Type B pancreatic cell (in vitro differentiated cells): Measurements from ENCODE around the gene CYB5A. TPM values are rescaled to one million over a fixed set of nuclear protein-coding genes. Genes with fewer than 3 reads are reported as not detected.

Source experiments
- DNase-seq: peaks from one replicate; pipeline ENCODE4 v3.0.0; 2021; ENCODE audit warnings: mixed read lengths; ENCODE audit not compliant: unreplicated experiment; ENCODE audit errors: extremely low spot score
- H3K27ac Mint-ChIP-seq: 2 replicates; pipeline ENCODE4 v1.8.0; 2021; ENCODE audit warnings: mild to moderate bottlenecking, mixed read lengths
- H3K27me3 Mint-ChIP-seq: 2 replicates; pipeline ENCODE4 v1.8.0; 2021; ENCODE audit warnings: mixed read lengths
- H3K36me3 Mint-ChIP-seq: 2 replicates; pipeline ENCODE4 v1.8.0; 2021; ENCODE audit warnings: mixed read lengths
- H3K4me1 Mint-ChIP-seq: one replicate; pipeline ENCODE4 v1.8.0; 2021; ENCODE audit warnings: mixed read lengths; ENCODE audit not compliant: unreplicated experiment
- H3K4me3 Mint-ChIP-seq: 2 replicates; pipeline ENCODE4 v1.8.0; 2021; ENCODE audit warnings: mild to moderate bottlenecking, mixed read lengths
- H3K9me3 Mint-ChIP-seq: 2 replicates; pipeline ENCODE4 v1.8.0; 2021; ENCODE audit warnings: mixed read lengths
- total RNA-seq: library from RNA; stranded (reverse); gene quantifications from 2 replicates; pipeline ENCODE4 v1.2.1, GENCODE V29; 2021; ENCODE audit warnings: low replicate concordance
- TF ChIP-seq, protein P1 (sequence below): fragments of 200-600 bp; sonication (generic); conservative IDR thresholded peaks from 2 replicates; pipeline ENCODE4 v1.5.0; 2021; ENCODE audit warnings: antibody characterized with exemption, mild to moderate bottlenecking

CYB5A gene
- total RNA-seq, 1 donor from 2014 or later = 74.9 TPM

DNA sequence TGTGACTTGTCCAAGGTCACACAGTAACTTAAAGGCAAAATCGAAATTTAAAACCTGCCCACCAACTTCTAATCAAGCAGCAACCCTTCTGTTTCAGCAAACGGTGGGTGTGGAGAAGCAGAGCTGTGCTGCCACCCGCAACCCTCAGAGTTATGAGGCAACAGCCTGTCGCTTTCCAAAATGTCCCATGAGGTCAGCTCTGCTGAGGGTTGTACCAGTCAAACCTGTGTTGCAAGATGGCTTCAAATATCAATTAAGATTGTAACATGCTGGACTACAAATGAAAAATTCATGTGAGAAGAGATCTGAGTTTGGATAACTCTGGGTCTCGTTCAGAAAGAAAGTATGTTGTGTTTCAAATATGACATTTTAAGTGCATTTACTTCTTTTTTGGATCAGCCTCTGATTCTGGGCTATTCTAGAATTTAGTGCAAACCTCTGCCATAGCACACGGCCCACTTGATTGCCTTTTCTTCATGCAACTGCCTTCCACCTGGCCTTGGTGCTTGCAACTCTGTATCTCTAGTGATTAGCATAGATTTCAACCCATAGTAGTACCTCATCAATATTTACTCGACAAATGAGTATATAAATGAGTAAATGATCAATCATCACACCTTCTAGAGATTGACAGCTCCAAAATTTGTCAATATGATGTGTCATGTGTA is 74.2 kb downstream of the CYB5A start:
- H3K4me3 Mint-ChIP-seq = no peak overlapping the region
- no peak for DNase-seq
- no peaks in the 10 kb centered on the region for H3K36me3 Mint-ChIP-seq
- H3K27ac Mint-ChIP-seq = peak overlapping the region; percentile 84
- TF ChIP-seq, protein P1, sequence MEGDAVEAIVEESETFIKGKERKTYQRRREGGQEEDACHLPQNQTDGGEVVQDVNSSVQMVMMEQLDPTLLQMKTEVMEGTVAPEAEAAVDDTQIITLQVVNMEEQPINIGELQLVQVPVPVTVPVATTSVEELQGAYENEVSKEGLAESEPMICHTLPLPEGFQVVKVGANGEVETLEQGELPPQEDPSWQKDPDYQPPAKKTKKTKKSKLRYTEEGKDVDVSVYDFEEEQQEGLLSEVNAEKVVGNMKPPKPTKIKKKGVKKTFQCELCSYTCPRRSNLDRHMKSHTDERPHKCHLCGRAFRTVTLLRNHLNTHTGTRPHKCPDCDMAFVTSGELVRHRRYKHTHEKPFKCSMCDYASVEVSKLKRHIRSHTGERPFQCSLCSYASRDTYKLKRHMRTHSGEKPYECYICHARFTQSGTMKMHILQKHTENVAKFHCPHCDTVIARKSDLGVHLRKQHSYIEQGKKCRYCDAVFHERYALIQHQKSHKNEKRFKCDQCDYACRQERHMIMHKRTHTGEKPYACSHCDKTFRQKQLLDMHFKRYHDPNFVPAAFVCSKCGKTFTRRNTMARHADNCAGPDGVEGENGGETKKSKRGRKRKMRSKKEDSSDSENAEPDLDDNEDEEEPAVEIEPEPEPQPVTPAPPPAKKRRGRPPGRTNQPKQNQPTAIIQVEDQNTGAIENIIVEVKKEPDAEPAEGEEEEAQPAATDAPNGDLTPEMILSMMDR = no peak
- H3K9me3 Mint-ChIP-seq = peaks cover 8% of the 10 kb centered on the region
- no peaks in the 10 kb centered on the region for H3K4me1 Mint-ChIP-seq
- peaks cover 3% of the 10 kb centered on the region for H3K27me3 Mint-ChIP-seq

DNA sequence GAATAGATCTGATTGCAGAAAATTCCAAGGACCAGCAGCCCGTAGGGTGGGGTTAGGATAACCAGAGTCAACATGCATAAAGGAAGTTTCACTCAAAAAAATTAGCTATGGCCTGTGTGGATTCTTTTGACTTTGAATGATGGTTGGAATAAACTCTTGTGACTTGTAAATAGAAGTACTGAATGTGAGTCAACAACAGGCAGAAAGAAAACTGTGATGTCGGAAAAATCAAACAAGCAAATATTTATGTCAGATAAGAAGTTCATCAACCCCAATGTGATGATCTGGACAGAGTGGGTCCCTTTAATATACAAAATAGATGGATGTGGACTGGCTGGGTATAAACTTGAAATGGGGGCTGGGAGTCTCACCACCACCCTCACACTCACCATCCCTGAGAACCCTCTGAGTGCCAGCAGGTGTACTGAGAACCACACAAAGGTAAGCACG is 75.1 kb downstream of the CYB5A start:
- H3K4me1 Mint-ChIP-seq = no peaks in the 10 kb centered on the region
- peaks cover 3% of the 10 kb centered on the region for H3K27me3 Mint-ChIP-seq
- H3K27ac Mint-ChIP-seq = peak overlapping the region; percentile 36
- TF ChIP-seq, protein P1 = no peak
- no peak for DNase-seq
- no peaks in the 10 kb centered on the region for H3K36me3 Mint-ChIP-seq
- peaks cover 8% of the 10 kb centered on the region for H3K9me3 Mint-ChIP-seq
- no peak overlapping the region for H3K4me3 Mint-ChIP-seq

DNA sequence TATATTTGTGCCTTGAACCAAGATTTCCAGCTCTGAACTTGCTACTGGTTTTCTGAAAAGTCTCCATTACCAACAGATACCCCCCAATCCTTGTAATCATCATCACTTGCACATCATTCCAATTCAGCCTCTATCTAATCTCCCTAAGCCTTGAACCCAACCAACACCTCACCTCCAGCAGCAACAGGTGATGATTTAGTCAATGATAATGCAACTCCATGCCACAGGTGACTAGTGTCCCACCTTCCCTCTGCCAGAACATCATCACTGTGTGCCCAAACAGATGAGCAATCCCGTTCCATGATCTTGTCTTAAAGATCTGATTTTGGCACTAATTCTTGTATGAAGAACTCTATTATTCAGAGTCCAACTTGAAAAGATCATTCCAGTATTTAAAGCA is 75.9 kb downstream of the CYB5A start:
- H3K27me3 Mint-ChIP-seq = peaks cover 3% of the 10 kb centered on the region
- no peaks in the 10 kb centered on the region for H3K36me3 Mint-ChIP-seq
- DNase-seq = no peak
- TF ChIP-seq, protein P1 = no peak
- no peaks in the 10 kb centered on the region for H3K4me1 Mint-ChIP-seq
- no peak overlapping the region for H3K27ac Mint-ChIP-seq
- H3K4me3 Mint-ChIP-seq = no peak overlapping the region
- peaks cover 8% of the 10 kb centered on the region for H3K9me3 Mint-ChIP-seq

DNA sequence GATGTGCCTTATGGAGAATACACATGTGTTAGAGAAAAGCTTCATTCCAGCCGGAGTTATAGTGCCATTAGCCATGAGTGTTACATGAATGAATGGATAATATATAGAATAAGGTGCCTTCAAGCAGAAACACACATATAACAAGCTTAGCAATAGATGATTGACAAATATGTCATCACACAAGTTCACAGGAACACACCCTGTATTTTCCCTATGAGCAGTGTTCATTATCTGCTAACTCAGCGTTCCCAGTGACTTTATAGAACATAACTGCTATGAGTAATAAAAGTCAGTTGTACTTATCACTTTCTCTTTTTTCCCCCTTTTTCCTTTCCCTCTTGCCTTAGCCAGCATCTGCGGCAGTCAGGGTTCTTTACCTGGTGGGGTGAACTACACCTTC is 78.3 kb downstream of the CYB5A start:
- Mint-ChIP-seq H3K4me1 (no peaks in the 10 kb centered on the region), H3K9me3 (peaks cover 4% of the 10 kb centered on the region), H3K27me3 (peaks cover 3% of the 10 kb centered on the region), H3K27ac (peak overlapping the region; percentile 23), H3K36me3 (no peaks in the 10 kb centered on the region), H3K4me3 (no peak overlapping the region)
- TF ChIP-seq, protein P1 = no peak
- DNase-seq = no peak

DNA sequence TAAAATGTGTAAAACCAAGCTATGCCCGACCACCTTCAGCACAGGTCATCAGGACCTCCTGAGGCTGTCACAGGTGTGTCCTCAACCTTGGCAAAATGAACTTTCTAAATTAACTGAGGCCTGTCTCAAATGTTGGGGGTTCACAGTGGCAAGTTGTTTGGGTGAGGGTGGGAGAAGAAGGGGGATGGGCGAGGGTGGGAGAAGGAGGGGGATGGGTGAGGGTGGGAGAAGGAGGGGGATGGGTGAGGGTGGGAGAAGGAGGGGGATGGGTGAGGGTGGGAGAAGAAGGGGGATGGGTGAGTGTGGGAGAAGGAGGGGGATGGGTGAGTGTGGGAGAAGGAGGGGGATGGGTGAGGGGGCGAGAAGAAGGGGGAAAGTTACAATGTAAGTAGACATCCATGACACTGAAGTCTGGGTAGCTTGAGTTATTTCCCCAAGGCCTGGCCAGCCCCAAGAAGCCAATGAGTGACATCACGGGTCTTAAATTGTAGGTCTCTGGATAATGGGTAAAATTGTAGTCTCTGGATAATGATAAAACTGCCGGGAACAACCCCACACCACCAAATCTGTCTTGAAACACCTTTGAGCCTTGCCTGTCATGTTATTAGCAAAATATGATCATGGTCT is 87.1 kb downstream of the CYB5A start:
- no peak for DNase-seq
- peaks cover 4% of the 10 kb centered on the region for H3K4me1 Mint-ChIP-seq
- no peak overlapping the region for H3K27ac Mint-ChIP-seq
- TF ChIP-seq, protein P1 = no peak
- no peaks in the 10 kb centered on the region for H3K9me3 Mint-ChIP-seq
- H3K36me3 Mint-ChIP-seq = no peaks in the 10 kb centered on the region
- no peak overlapping the region for H3K4me3 Mint-ChIP-seq
- no peaks in the 10 kb centered on the region for H3K27me3 Mint-ChIP-seq
